Loucy (cell line): Measurements from ENCODE around the gene SLCO4C1.

ENCODE experiments used
- CTCF ChIP-seq: fragments of 200-600 bp; sonication (generic); conservative IDR thresholded peaks from 2 replicates; pipeline ENCODE4 v1.5.1; 2014; ENCODE audit warnings: mild to moderate bottlenecking, antibody characterized with exemption, low read length
- EZH2phosphoT487 ChIP-seq: fragments of 200-600 bp; IDR thresholded peaks from 2 replicates; pipeline ENCODE4 v1.6.1; 2018; ENCODE audit warnings: antibody characterized with exemption, mild to moderate bottlenecking, moderate library complexity, borderline replicate concordance

- no peak for TF ChIP-seq CTCF
- no peak for TF ChIP-seq EZH2phosphoT487
Observed at GRCh38 chr5:102313912-102314311, 17.8 kb upstream of the SLCO4C1 start.
